ENCODE measurements around the gene SLC6A4. TPM values are rescaled to one million over a fixed set of nuclear protein-coding genes. Genes with fewer than 3 reads are reported as not detected.
"Not testable (repeated sequence)": the region's sequence is repeated elsewhere in the genome, so short reads cannot be mapped to it uniquely, and the experiment has no call there.

Gene SLC6A4
- total RNA-seq, 1 donor from 2014 or later = 9.4 TPM

DNA sequence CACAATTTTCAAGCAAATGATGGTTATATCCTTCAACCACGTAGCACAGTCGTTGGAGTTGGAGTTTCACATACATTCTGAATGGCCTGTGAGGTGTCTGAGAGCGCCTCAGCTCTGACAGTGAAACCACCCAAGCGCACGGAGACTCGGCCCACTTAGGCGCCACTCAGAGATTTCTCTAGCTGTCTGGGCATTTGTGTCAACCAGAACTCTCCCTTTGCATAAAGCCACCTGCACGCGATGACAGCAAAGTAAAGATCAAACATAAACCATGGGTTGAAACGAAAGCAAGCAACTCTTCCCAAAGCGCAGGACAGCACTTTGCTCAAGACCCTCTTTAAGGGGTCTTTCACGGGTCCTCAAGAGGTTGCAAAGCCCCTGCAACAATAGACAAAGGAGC is 533 bp downstream of the SLC6A4 start:
- Mint-ChIP-seq H3K36me3 (no peaks in the 10 kb centered on the region), H3K4me1 (ENCODE audit: unreplicated experiment) (peaks cover 31% of the 10 kb centered on the region), H3K9me3 (peaks cover under 1% of the 10 kb centered on the region), H3K27me3 (peaks cover 82% of the 10 kb centered on the region), H3K27ac (peak overlapping the region; percentile 94), H3K4me3 (peak overlapping the region; percentile 87)
- TF ChIP-seq, protein P1, sequence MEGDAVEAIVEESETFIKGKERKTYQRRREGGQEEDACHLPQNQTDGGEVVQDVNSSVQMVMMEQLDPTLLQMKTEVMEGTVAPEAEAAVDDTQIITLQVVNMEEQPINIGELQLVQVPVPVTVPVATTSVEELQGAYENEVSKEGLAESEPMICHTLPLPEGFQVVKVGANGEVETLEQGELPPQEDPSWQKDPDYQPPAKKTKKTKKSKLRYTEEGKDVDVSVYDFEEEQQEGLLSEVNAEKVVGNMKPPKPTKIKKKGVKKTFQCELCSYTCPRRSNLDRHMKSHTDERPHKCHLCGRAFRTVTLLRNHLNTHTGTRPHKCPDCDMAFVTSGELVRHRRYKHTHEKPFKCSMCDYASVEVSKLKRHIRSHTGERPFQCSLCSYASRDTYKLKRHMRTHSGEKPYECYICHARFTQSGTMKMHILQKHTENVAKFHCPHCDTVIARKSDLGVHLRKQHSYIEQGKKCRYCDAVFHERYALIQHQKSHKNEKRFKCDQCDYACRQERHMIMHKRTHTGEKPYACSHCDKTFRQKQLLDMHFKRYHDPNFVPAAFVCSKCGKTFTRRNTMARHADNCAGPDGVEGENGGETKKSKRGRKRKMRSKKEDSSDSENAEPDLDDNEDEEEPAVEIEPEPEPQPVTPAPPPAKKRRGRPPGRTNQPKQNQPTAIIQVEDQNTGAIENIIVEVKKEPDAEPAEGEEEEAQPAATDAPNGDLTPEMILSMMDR (conservative IDR thresholded peaks at IDR 0.05) = no peak
- DNase-seq (ENCODE audit: extremely low spot score, unreplicated experiment) = no peak

DNA sequence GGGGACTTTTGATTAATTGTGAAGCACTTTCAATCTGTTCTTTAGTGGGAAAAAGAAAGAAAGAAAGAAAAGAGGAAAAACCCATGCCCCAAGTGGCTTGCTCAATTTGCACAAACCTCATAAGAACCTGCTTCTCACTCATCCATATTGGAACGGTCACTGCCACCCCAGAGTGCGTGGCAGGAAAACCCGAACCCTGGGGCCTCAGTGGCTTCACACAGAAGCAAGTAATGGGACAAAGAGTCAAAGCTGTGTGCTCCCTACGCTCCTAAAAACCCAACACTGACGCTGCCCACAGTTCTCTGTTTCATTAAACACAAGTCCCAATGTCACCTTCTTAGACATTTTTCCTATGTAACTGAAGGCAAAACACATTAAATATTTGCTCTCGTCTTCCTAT is 1.2 kb downstream of the SLC6A4 start:
- TF ChIP-seq, protein P1 (conservative IDR thresholded peaks at IDR 0.05) = no peak
- no peaks in the 10 kb centered on the region for H3K36me3 Mint-ChIP-seq
- no peaks in the 10 kb centered on the region for H3K9me3 Mint-ChIP-seq
- H3K4me1 Mint-ChIP-seq (ENCODE audit: unreplicated experiment) = peaks cover 31% of the 10 kb centered on the region
- H3K27me3 Mint-ChIP-seq = peaks cover 80% of the 10 kb centered on the region
- H3K4me3 Mint-ChIP-seq = peak overlapping the region; percentile 87
- H3K27ac Mint-ChIP-seq = peak overlapping the region; percentile 94
- no peak for DNase-seq (ENCODE audit: extremely low spot score, unreplicated experiment)

DNA sequence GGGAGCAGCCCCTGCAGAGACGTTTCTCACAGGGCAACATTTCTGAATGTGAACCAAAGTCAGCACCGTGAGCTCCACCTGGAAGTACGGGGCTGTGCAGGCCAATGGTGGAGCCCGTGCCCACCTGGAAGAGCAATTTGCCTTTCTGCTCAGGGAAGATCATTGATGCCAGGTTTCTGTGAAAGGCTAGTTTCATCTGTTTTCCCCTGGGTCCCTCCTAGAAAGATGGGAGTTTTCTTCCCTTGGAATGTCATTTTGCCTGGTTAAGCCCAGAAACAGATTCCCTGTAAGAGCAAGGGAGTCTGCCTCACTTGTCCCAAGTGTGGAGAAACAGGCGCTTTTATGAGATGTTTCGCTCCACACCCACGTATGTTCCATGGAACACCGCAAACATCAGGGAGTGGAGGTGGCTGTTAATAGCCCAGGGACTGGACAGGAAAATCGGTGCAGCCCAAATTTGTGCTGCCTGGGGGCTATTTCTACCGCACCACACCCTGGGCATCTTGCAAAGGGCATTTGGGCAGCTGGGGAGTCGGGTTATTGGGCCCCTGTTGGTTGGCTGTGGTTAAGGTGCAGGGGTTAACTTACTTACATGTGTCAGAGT is 2.6 kb downstream of the SLC6A4 start:
- peak overlapping the region; percentile 80 for H3K4me3 Mint-ChIP-seq
- H3K27me3 Mint-ChIP-seq = peaks cover 71% of the 10 kb centered on the region
- H3K36me3 Mint-ChIP-seq = no peaks in the 10 kb centered on the region
- DNase-seq (ENCODE audit: extremely low spot score, unreplicated experiment) = no peak
- H3K4me1 Mint-ChIP-seq (ENCODE audit: unreplicated experiment) = peaks cover 33% of the 10 kb centered on the region
- H3K27ac Mint-ChIP-seq = peak overlapping the region; percentile 61
- no peaks in the 10 kb centered on the region for H3K9me3 Mint-ChIP-seq
- TF ChIP-seq, protein P1 (conservative IDR thresholded peaks at IDR 0.05) = no peak

DNA sequence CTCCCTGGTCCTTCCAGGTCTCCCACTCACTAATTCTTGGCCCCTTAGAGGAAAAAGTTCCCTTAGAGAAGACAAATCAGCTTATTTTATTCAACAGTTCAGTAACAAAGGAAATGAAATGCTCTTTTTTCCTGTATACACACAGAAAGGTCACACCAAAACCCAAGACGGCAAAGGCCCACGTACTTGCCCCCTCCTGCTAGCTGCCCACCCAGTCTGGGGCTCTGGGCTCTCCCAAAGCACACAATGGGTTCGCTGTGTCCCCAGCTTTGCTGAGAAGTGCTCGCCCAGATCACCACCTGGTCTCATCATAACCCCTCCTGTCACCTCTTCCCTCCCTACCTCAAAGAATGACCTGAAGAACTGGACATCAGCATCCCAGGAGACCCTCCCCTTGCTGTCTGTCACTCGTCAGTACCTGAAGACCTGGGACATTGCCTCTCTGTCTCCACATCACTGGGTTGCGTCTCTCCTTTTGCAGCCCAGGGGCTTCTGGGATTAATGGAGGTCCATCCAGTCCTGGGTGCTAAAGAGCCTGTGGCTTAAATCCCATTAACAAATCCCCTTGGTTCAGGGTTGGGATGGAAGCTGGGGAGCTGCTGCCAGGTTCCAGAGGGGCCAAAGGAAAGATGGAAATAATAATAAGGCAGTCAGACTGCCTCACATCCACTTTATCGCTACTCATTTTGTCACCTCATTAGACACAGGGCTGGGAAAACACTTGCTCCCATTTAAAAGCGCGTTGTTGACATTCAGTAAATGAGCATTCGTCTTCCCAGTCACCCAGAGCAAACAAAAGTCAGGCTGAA is 3.3 kb downstream of the SLC6A4 start:
- peaks cover 64% of the 10 kb centered on the region for H3K27me3 Mint-ChIP-seq

DNA sequence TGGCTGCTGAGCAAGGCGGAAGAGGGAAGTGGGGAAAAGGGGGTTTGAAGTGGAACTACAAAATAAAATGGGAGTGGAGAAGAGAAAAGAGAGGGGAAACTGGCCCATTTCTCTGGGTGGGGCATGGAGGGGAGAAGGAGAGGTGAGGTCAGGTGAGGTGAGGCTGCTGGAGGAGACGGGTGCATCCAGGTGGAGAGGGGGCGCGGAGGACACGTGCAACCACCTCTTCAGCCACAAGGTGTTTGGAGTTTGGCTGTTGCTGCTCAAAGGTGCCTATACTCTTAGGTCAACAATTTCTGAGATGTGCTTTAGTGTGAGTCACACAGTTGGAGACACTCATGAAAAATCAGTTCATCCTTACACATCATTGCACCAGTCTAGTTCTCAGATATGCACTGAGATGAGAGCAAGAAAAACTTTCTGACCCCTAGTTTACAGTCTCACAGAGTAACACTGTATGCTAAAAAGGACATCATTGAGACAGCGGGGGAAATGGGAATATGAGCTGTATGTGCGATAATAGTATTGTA is 4.8 kb downstream of the SLC6A4 start:
- DNase-seq (ENCODE audit: extremely low spot score, unreplicated experiment) = no peak
- TF ChIP-seq, protein P1 (conservative IDR thresholded peaks at IDR 0.05) = no peak
- Mint-ChIP-seq H3K27ac (peak overlapping the region; percentile 15), H3K36me3 (no peaks in the 10 kb centered on the region), H3K4me1 (ENCODE audit: unreplicated experiment) (peaks cover 39% of the 10 kb centered on the region), H3K27me3 (peaks cover 53% of the 10 kb centered on the region), H3K9me3 (no peaks in the 10 kb centered on the region), H3K4me3 (no peak overlapping the region)

More for the DNA sequence above, 3.3 kb downstream of the SLC6A4 start:
- no peak for DNase-seq (ENCODE audit: extremely low spot score, unreplicated experiment)
- TF ChIP-seq, protein P1 (conservative IDR thresholded peaks at IDR 0.05) = no peak
- peaks cover 34% of the 10 kb centered on the region for H3K4me1 Mint-ChIP-seq (ENCODE audit: unreplicated experiment)
- peak overlapping the region; percentile 61 for H3K27ac Mint-ChIP-seq
- no peaks in the 10 kb centered on the region for H3K9me3 Mint-ChIP-seq
- no peaks in the 10 kb centered on the region for H3K36me3 Mint-ChIP-seq
- peak overlapping the region; percentile 80 for H3K4me3 Mint-ChIP-seq

DNA sequence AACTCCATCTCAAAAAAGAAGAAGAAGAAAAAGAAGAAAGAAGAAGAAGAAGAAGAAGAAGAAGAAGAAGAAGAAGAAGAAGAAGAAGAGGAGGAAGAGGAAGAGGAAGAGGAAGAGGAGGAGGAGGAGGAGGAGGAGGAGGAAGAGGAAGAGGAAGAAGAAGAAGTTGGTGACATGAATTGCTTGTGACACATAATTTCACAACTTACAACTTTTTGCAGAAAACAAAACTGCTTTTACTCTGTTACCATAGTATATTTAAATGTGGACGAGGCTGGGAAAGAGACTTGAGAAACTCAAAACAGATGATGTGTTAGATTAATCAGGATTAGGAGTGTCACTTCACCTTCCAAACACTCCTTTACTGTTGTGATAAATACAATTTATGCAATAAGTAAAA is 5.5 kb downstream of the SLC6A4 start:
- not testable (repeated sequence) for H3K4me3 Mint-ChIP-seq; H3K36me3 Mint-ChIP-seq; H3K9me3 Mint-ChIP-seq; DNase-seq (ENCODE audit: extremely low spot score, unreplicated experiment)
- peaks cover 44% of the 10 kb centered on the region for H3K4me1 Mint-ChIP-seq (ENCODE audit: unreplicated experiment)
- peaks cover 51% of the 10 kb centered on the region for H3K27me3 Mint-ChIP-seq
- H3K27ac Mint-ChIP-seq = peak overlapping the region; percentile 15

Data from type B pancreatic cell (in vitro differentiated cells).